Lower leg skin (tissue), 4 donors: Measurements from ENCODE around the gene CCDC85C. TPM values are rescaled to one million over a fixed set of nuclear protein-coding genes. Genes with fewer than 3 reads are reported as not detected.

Source experiments
- DNase-seq, 2 donors: peaks; one replicate each; pipeline ENCODE4 v3.0.0-alpha.2; 2019; ENCODE audit warnings: low spot score in 2 of 2
- H3K4me3 ChIP-seq: fragments of 200-600 bp; sonication (generic); 2 replicates; pipeline ENCODE4 v1.5.1; 2017; ENCODE audit warnings: mild to moderate bottlenecking, low read depth; ENCODE audit not compliant: poor library complexity, severe bottlenecking
- CTCF ChIP-seq, 3 donors: fragments of 450-650 bp; IDR thresholded peaks; one replicate each; pipeline ENCODE4 v1.5.1; 2016; ENCODE audit warnings: antibody characterized with exemption in 3 of 3, mild to moderate bottlenecking in 3 of 3, moderate library complexity in 2 of 3
- POLR2A ChIP-seq, 2 donors: fragments of 450-650 bp; IDR thresholded peaks; one replicate each; pipeline ENCODE4 v1.6.1; 2016 to 2017; ENCODE audit warnings: antibody characterized with exemption in 2 of 2, mild to moderate bottlenecking in 1 of 2, moderate library complexity in 1 of 2
- WGBS, 2 donors: methylation state at CpG; one replicate each; pipeline ENCODE4 v1.1.5; 2018; 5-methylcytosine and 5-hydroxymethylcytosine counted together
- intact Hi-C: fragments of 100-400 bp; cut with DNase I; formaldehyde crosslinking; loops from one replicate; pipeline ENCODE4 v1.15.0; 2023; ENCODE audit warnings: low total_unique reads
- total RNA-seq, 4 donors: library from RNA; depleted of rRNA; stranded (reverse); fragments of >200 nt; gene quantifications; one replicate each; pipeline ENCODE4 v1.1.0, GENCODE V29; 2016

The CCDC85C gene
- total RNA-seq, 4 donors from 2014 or later = 17.2 to 47.7 (median 33.3) TPM

- intact Hi-C loops = no loop called here
- WGBS, 2 donors = 72 to 76% methylated on average over 17 to 18 of the region's 18 CpGs
- H3K4me3 ChIP-seq = no peak overlapping the region
- DNase-seq = no peak
- no peak for TF ChIP-seq CTCF (IDR thresholded peaks at IDR 0.05)
These were observed 31.6 kb downstream of the CCDC85C start for GRCh38 chr14:99572173-99572999.

GRCh38 chr14:99571303-99571986 lies 32.6 kb downstream of the CCDC85C start:
- no peak for DNase-seq
- no peak overlapping the region for H3K4me3 ChIP-seq
- 75 to 76% methylated on average over 10 of the region's 10 CpGs for WGBS, 2 donors
- intact Hi-C loops = no loop called here
- no peak for TF ChIP-seq CTCF (IDR thresholded peaks at IDR 0.05)
- TF ChIP-seq POLR2A (IDR thresholded peaks at IDR 0.05) = no peak

GRCh38 chr14:99570544-99571302 lies 33.3 kb downstream of the CCDC85C start:
- H3K4me3 ChIP-seq = no peak overlapping the region
- no peak for DNase-seq
- no peak for TF ChIP-seq POLR2A (IDR thresholded peaks at IDR 0.05)
- TF ChIP-seq CTCF (IDR thresholded peaks at IDR 0.05) = no peak
- WGBS, 2 donors = 79 to 89% methylated on average over 12 of the region's 12 CpGs
- intact Hi-C loops = no loop called here

- H3K4me3 ChIP-seq = no peak overlapping the region
- WGBS, 2 donors = 78 to 88% methylated on average over 14 of the region's 14 CpGs
- no peak for DNase-seq
- TF ChIP-seq CTCF (IDR thresholded peaks at IDR 0.05) (no peak), POLR2A (IDR thresholded peaks at IDR 0.05) (no peak)
- intact Hi-C loops = no loop called here
These were observed 34.1 kb downstream of the CCDC85C start for GRCh38 chr14:99569725-99570543.
